D721Med (cell line): ENCODE data around the gene KCNG4.

Experiments
- DNase-seq: peaks from one replicate; pipeline ENCODE4 v3.0.0; 2011; ENCODE audit warnings: low spot score; ENCODE audit not compliant: insufficient read length
- FAIRE-seq: peaks from 2 replicates; lab custom pipeline; 2011; peaks lifted over from hg19 to GRCh38; lab: Jason Lieb, UNC
- TF ChIP-seq, protein P1 (sequence below): IDR thresholded peaks from 2 replicates; pipeline ENCODE4 v1.5.1; 2012; ENCODE audit warnings: mild to moderate bottlenecking, control low read depth; ENCODE audit not compliant: insufficient read depth; ENCODE audit errors: missing control alignments

Gene KCNG4

DNA sequence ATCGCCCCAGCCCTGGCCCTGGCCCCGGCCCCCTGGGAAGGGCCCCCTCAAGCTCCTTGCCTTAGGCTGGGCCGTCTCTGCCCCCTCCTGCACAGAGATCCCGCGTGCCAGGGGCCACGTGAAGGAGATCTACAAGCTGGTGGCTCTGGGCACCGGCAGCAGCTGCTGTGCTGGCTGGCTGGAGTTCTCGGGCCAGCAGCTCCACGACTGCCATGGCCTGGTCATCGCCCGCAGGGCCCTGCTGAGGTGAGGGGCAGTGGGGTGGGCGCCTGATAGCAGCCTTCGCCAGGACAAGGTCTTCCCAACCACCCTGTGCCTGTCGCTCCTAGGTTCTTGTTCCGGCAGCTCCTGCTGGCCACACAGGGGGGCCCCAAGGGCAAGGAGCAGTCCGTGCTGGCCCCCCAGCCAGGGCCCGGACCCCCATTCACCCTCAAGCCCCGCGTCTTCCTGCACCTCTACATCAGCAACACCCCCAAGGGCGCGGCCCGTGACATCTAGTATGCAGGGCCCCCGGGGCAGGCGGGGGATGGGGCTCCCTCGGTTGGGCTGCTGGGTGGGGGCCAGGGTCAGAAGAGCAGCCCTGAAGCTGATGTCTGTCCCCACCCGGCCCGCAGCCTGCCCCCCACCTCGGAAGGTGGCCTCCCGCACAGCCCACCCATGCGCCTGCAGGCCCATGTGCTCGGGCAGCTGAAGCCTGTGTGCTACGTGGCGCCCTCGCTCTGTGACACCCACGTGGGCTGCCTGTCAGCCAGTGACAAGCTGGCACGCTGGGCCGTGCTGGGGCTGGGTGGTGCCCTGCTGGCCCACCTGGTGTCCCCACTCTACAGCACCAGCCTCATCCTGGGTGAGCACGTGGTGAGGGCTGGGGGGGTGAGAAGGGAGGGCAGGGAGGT is 44.4 kb downstream of the KCNG4 start:
- TF ChIP-seq, protein P1, sequence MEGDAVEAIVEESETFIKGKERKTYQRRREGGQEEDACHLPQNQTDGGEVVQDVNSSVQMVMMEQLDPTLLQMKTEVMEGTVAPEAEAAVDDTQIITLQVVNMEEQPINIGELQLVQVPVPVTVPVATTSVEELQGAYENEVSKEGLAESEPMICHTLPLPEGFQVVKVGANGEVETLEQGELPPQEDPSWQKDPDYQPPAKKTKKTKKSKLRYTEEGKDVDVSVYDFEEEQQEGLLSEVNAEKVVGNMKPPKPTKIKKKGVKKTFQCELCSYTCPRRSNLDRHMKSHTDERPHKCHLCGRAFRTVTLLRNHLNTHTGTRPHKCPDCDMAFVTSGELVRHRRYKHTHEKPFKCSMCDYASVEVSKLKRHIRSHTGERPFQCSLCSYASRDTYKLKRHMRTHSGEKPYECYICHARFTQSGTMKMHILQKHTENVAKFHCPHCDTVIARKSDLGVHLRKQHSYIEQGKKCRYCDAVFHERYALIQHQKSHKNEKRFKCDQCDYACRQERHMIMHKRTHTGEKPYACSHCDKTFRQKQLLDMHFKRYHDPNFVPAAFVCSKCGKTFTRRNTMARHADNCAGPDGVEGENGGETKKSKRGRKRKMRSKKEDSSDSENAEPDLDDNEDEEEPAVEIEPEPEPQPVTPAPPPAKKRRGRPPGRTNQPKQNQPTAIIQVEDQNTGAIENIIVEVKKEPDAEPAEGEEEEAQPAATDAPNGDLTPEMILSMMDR = no peak
- DNase-seq (no peak), FAIRE-seq (no peak)

GRCh38 chr16:84194470-84195200 is 45.2 kb downstream of the KCNG4 start:
- TF ChIP-seq, protein P1 = no peak
- no peak for DNase-seq
- FAIRE-seq = no peak

GRCh38 chr16:84194018-84194417 is 45.8 kb downstream of the KCNG4 start:
- TF ChIP-seq, protein P1 = no peak
- DNase-seq = no peak
- FAIRE-seq = no peak

- TF ChIP-seq, protein P1 = no peak
- DNase-seq = no peak
- FAIRE-seq = no peak
These were observed 46.3 kb downstream of the KCNG4 start for GRCh38 chr16:84193480-84193879.

DNA sequence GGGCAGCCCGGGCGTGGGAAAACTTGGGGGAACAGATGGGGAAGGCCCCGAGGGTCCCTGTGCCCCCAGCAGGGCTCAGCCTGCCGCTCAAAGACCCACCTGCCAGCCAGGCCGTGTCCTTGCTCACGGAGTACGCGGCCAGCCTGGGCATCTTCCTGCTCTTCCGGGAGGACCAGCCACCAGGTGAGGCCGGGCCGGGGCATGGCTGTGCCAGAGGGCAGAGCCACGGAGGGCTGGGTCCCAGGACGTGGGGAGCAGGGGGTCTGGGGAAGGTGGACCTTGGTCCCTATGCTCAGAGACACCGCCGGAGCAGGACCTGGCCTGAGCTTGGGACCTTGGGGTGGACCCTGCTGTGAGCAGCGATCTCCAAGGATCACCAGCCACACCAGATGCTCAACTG is 48.3 kb downstream of the KCNG4 start:
- no peak for FAIRE-seq
- TF ChIP-seq, protein P1 = no peak
- DNase-seq = no peak

GRCh38 chr16:84190731-84191388 is 49.0 kb downstream of the KCNG4 start, which contains the start of gene ADAD2:
ADAD2 (plus strand) TSS chr16:84191157; CDS start chr16:84191231, 74 bp downstream.
- TF ChIP-seq, protein P1 = no peak
- DNase-seq = no peak
- no peak for FAIRE-seq
